Brain microvascular endothelial cell (primary cell): ENCODE measurements around the gene MED17.

Experiments
- DNase-seq: peaks from one replicate; pipeline ENCODE4 v3.0.0-alpha.2; 2020
- H3K27ac ChIP-seq: fragments of 250-450 bp; sonication (Bioruptor Pico); 2 replicates; pipeline ENCODE4 v1.5.1; 2020; ENCODE audit warnings: mild to moderate bottlenecking, moderate library complexity
- H3K27me3 ChIP-seq: fragments of 250-450 bp; sonication (Bioruptor Pico); replicated peaks from 2 replicates; pipeline ENCODE4 v1.5.1; 2020; ENCODE audit warnings: mild to moderate bottlenecking
- H3K36me3 ChIP-seq: fragments of 250-450 bp; sonication (Bioruptor Pico); replicated peaks from 2 replicates; pipeline ENCODE4 v1.5.1; 2020; ENCODE audit warnings: mild to moderate bottlenecking
- H3K4me3 ChIP-seq: 2 replicates; pipeline ENCODE4 v1.5.1; 2011; ENCODE audit warnings: low read depth, mild to moderate bottlenecking, control low read depth, low read length, moderate library complexity
- in situ Hi-C: cut with HindIII; loops from 2 replicates; pipeline ENCODE4 v1.10.0; 2017; ENCODE audit warnings: low sequenced_read_pairs, low pct_ligation_motif_present
- TF ChIP-seq, protein P1 (sequence below): IDR thresholded peaks from 2 replicates; pipeline ENCODE4 v1.5.1; 2011; ENCODE audit warnings: low read depth, mild to moderate bottlenecking, moderate library complexity, low read length, control low read depth, inconsistent platforms; ENCODE audit errors: missing control alignments

MED17 gene

DNA sequence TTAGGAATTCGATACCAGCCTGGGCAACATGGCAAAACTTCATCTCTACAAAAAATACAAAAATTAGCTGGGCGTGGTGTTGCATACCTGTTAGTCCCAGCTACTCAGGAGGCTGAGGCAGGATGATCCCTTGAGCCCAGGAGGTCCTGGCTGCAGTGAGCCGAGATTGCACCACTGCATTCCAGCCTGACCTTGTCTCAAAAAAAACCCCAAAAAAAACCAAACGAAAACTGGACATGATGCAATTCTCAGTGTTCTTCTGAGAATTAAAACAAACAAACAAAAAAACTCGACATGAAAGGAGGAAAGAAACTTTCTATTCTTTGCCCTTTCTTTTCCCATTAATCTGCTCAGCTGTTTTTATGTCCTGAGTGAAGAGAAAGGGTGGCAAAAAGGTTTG is 7.4 kb downstream of the MED17 start:
- DNase-seq = no peak
- Histone ChIP-seq H3K36me3 (peaks cover 53% of the 10 kb centered on the region), H3K27me3 (no peaks in the 10 kb centered on the region), H3K27ac (no peak overlapping the region), H3K4me3 (no peak overlapping the region)
- TF ChIP-seq, protein P1, sequence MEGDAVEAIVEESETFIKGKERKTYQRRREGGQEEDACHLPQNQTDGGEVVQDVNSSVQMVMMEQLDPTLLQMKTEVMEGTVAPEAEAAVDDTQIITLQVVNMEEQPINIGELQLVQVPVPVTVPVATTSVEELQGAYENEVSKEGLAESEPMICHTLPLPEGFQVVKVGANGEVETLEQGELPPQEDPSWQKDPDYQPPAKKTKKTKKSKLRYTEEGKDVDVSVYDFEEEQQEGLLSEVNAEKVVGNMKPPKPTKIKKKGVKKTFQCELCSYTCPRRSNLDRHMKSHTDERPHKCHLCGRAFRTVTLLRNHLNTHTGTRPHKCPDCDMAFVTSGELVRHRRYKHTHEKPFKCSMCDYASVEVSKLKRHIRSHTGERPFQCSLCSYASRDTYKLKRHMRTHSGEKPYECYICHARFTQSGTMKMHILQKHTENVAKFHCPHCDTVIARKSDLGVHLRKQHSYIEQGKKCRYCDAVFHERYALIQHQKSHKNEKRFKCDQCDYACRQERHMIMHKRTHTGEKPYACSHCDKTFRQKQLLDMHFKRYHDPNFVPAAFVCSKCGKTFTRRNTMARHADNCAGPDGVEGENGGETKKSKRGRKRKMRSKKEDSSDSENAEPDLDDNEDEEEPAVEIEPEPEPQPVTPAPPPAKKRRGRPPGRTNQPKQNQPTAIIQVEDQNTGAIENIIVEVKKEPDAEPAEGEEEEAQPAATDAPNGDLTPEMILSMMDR = no peak
- in situ Hi-C loops = no loop called here

DNA sequence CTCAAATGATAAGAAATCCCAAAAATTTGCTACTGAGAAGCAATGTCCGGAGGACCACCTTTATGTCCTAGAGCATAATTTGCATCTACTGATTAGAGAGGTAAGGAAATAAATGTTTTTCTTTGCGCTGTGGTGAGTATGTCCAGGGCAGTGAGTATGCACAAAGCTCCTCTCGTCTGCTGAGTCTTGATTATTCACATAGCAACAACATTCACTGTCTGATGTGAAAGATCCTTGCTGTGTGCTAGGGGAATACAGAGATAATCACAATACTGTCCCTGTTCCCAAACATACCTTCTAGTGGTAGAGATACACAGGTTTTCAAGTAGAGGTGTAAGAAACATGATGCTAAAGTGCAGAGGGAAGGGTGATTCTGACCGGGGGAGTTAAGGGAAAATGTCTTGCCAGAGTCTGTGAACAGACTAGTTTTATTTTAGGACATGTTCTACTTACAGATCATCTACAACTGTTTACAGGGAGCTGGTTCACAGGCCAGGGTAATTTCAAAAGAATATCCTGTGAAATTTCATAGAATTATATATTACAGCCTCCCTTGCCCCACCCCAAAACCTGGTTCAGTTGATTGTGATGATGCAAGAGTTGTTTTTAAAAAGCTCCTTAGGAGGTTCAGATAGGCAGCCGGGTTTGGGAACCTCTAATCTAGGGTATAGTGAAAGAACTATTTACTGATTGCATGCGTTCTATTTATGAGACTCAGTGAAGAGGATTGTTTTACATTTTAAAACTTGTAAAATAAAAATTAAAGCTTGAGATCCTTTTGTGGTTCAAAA is 12.6 kb downstream of the MED17 start:
- H3K36me3 ChIP-seq = peaks cover 62% of the 10 kb centered on the region
- DNase-seq = no peak

DNA sequence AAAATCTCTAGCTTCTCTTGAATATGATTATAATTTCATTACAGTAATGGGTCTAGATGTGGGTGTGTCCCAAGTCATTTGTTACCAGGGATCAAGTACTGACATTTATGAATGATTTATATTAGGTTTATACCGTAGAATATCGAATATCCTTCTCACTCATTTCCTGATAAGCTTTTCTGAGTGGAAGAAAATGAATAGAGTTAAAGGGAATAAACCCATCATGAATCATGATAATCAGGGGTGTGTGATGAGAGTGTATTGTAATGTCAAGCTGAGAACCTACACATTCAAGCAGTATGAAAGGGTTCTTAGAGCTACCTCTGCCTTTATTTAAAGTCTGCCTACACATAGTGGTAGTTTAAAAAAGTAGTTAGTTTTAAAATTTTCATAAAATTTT is 17.3 kb downstream of the MED17 start:
- in situ Hi-C loops = no loop called here
- TF ChIP-seq, protein P1 = no peak
- Histone ChIP-seq H3K4me3 (no peak overlapping the region), H3K27ac (no peak overlapping the region), H3K36me3 (peaks cover 53% of the 10 kb centered on the region), H3K27me3 (no peaks in the 10 kb centered on the region)
- no peak for DNase-seq

More for the DNA sequence above, 12.6 kb downstream of the MED17 start:
- Histone ChIP-seq H3K4me3 (no peak overlapping the region), H3K27me3 (no peaks in the 10 kb centered on the region), H3K27ac (no peak overlapping the region)
- TF ChIP-seq, protein P1 = no peak
- in situ Hi-C loops = no loop called here

DNA sequence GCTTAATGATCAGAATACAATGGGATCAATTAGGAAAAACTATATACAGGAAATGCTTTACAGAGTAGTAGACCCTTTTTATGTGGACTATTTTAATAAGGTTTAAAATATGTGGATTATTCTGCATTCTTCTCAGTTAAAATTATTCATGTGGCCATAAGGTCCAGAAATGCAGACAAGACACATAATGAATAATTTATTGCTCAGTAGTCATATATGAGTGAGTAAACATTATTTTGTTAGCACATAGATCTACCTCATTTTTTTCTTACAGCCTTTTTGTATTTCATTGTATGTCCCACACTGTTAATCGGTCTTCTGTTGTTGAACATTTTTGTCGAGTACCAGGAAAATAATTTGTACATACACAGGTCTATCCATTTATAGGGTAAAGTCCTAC is 20.8 kb downstream of the MED17 start:
- in situ Hi-C loops = no loop called here
- no peak overlapping the region for H3K4me3 ChIP-seq
- no peak for DNase-seq
- H3K27ac ChIP-seq = no peak overlapping the region
- TF ChIP-seq, protein P1 = no peak
- no peaks in the 10 kb centered on the region for H3K27me3 ChIP-seq
- H3K36me3 ChIP-seq = peaks cover 52% of the 10 kb centered on the region

DNA sequence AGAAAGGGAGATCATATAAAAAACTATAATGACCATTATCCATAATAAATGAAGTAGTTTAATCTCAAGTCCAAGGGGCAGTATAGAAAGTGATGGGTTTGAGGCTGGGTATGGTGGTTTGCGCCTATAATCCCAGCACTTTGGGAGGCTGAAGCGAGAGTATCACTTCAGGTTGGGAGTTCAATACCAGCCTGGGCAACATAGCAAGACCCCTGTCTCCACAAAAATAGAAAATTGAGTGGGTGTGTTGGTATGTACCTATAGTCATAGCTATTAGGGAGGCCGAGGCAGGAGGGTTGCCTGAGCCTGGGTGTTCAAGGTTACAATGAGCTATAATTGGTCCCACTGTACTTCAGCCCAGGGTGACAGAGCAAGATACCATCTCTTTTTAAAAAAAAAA is 23.9 kb downstream of the MED17 start:
- Histone ChIP-seq H3K36me3 (peaks cover 67% of the 10 kb centered on the region), H3K4me3 (no peak overlapping the region), H3K27ac (no peak overlapping the region), H3K27me3 (no peaks in the 10 kb centered on the region)
- TF ChIP-seq, protein P1 = no peak
- in situ Hi-C loops = no loop called here
- DNase-seq = no peak

DNA sequence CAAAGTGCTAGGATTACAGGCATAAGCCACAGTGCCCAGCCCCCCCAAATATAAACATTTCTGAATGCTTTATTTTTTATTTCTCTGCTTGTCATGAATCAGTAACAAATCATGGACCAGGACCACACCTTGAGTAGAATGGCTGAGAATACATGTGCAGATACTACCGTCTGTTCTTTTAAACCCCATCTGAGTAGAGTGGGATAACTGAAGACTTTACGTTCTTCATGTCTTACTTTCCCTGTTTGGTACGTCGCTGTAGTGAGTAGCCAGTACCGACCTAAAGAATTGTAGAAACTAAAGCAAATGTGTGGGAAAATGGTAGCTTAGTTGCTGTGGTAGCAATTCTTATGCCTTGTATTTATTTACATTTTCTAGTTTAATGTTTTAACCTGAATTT is 29.9 kb downstream of the MED17 start:
- TF ChIP-seq, protein P1 = no peak
- peaks cover 35% of the 10 kb centered on the region for H3K36me3 ChIP-seq
- DNase-seq = no peak
- in situ Hi-C loops = no loop called here
- no peaks in the 10 kb centered on the region for H3K27me3 ChIP-seq
- no peak overlapping the region for H3K27ac ChIP-seq
- H3K4me3 ChIP-seq = no peak overlapping the region
